ENCODE data around the gene OPHN1. TPM values are rescaled to one million over a fixed set of nuclear protein-coding genes. Genes with fewer than 3 reads are reported as not detected.
"Not testable (repeated sequence)": the region's sequence is repeated elsewhere in the genome, so short reads cannot be mapped to it uniquely, and the experiment has no call there.

Gene OPHN1
- total RNA-seq, 1 donor from 2014 or later: 9.8 TPM

GRCh38 chrX:68398291-68398690, 35.0 kb downstream of the OPHN1 start:
- no peaks in the 10 kb centered on the region for H3K4me1 ChIP-seq
- no peak for TF ChIP-seq CTCF (IDR thresholded peaks at IDR 0.05)
- no peak overlapping the region for H3K27ac ChIP-seq
- no peaks in the 10 kb centered on the region for H3K9me3 ChIP-seq
- H3K36me3 ChIP-seq: no peaks in the 10 kb centered on the region
- intact Hi-C loops (cut with DNase I): no loop called here
- ATAC-seq (no peak), DNase-seq (no peak)
- no peak overlapping the region for H3K4me3 ChIP-seq
- no peaks in the 10 kb centered on the region for H3K27me3 ChIP-seq

GRCh38 chrX:68396953-68397352, 36.3 kb downstream of the OPHN1 start:
- H3K36me3 ChIP-seq: no peaks in the 10 kb centered on the region
- H3K27ac ChIP-seq: no peak overlapping the region
- TF ChIP-seq CTCF (IDR thresholded peaks at IDR 0.05): no peak
- no peak overlapping the region for H3K4me3 ChIP-seq
- ATAC-seq (no peak), DNase-seq (no peak)
- intact Hi-C loops (cut with DNase I): no loop called here
- no peaks in the 10 kb centered on the region for H3K9me3 ChIP-seq
- H3K27me3 ChIP-seq: no peaks in the 10 kb centered on the region
- H3K4me1 ChIP-seq: no peaks in the 10 kb centered on the region

- intact Hi-C loops (cut with DNase I); H3K36me3 ChIP-seq; H3K9me3 ChIP-seq; H3K4me3 ChIP-seq; H3K27ac ChIP-seq; ATAC-seq; DNase-seq; H3K27me3 ChIP-seq; H3K4me1 ChIP-seq: not testable (repeated sequence)
Observed at GRCh38 chrX:68389419-68389960, 43.8 kb downstream of the OPHN1 start.

GRCh38 chrX:68387776-68388175, 45.5 kb downstream of the OPHN1 start:
- no peak for TF ChIP-seq CTCF (IDR thresholded peaks at IDR 0.05)
- ATAC-seq: no peak
- no peak overlapping the region for H3K4me3 ChIP-seq
- no peaks in the 10 kb centered on the region for H3K4me1 ChIP-seq
- H3K36me3 ChIP-seq: no peaks in the 10 kb centered on the region
- no peaks in the 10 kb centered on the region for H3K9me3 ChIP-seq
- H3K27ac ChIP-seq: no peak overlapping the region
- no peak for DNase-seq
- intact Hi-C loops (cut with DNase I): no loop called here
- H3K27me3 ChIP-seq: no peaks in the 10 kb centered on the region

- intact Hi-C loops (cut with DNase I): no loop called here
- Histone ChIP-seq H3K4me1 (no peaks in the 10 kb centered on the region), H3K27ac (no peak overlapping the region), H3K4me3 (no peak overlapping the region), H3K9me3 (no peaks in the 10 kb centered on the region), H3K27me3 (no peaks in the 10 kb centered on the region), H3K36me3 (no peaks in the 10 kb centered on the region)
- ATAC-seq (no peak), DNase-seq (no peak)
- TF ChIP-seq CTCF (IDR thresholded peaks at IDR 0.05): no peak
Observed at GRCh38 chrX:68383540-68383939, 49.8 kb downstream of the OPHN1 start.

GRCh38 chrX:68377579-68377978, 55.7 kb downstream of the OPHN1 start:
- intact Hi-C loops (cut with DNase I); H3K4me1 ChIP-seq; H3K27ac ChIP-seq; H3K27me3 ChIP-seq; H3K36me3 ChIP-seq; ATAC-seq; H3K9me3 ChIP-seq; DNase-seq; H3K4me3 ChIP-seq: not testable (repeated sequence)

- ATAC-seq (no peak), DNase-seq (no peak)
- no peaks in the 10 kb centered on the region for H3K9me3 ChIP-seq
- no peak overlapping the region for H3K27ac ChIP-seq
- no peaks in the 10 kb centered on the region for H3K36me3 ChIP-seq
- intact Hi-C loops (cut with DNase I): no loop called here
- no peaks in the 10 kb centered on the region for H3K4me1 ChIP-seq
- H3K4me3 ChIP-seq: no peak overlapping the region
- TF ChIP-seq CTCF (IDR thresholded peaks at IDR 0.05): no peak
- H3K27me3 ChIP-seq: no peaks in the 10 kb centered on the region
Observed at GRCh38 chrX:68376373-68376772, 56.9 kb downstream of the OPHN1 start.
